ENCODE measurements around the gene DCAF8. TPM values are rescaled to one million over a fixed set of nuclear protein-coding genes. Genes with fewer than 3 reads are reported as not detected.

Gene DCAF8
- total RNA-seq (2021; ENCODE audit: unreplicated experiment) (98.1 TPM), Bru-seq, nascent RNA (percentile 93 among the genes with signal in this experiment), BruChase-seq, experiment 1, labeled RNA remaining after a 6-hour chase (percentile 98 among the genes with signal in this experiment), BruChase-seq, experiment 2, labeled RNA remaining after a 2-hour chase (percentile 99 among the genes with signal in this experiment)
- 79.1 and 82.5 TPM in 2 replicates for polyA plus RNA-seq (2012)
- long read RNA-seq, full-length matches to known transcripts = 23 of 132 reads
- long read RNA-seq, partial matches to known transcripts = 29 of 132 reads
- long read RNA-seq, other reads (novel, unspliced or antisense) = 80 of 132 reads

- Histone ChIP-seq H3K4me3 (replicated peaks in 1 of 2; ENCODE audit: low read depth in 1 of 2, low read length in 2 of 2) (peak within 1 kb of the TSS; percentile 97 to 98), H3K9me2 (ENCODE audit: insufficient read depth) (no peaks in the 10 kb centered on the region), H3K9me3 (ENCODE audit: control insufficient read depth in 1 of 2, insufficient read depth in 1 of 2, low read depth in 1 of 2, low read length in 2 of 2) (no peaks in the 10 kb centered on the region), H3K27me3 (ENCODE audit: insufficient read depth, low read length) (no peaks in the 10 kb centered on the region), H3K27ac (ENCODE audit: low read depth, low read length) (peak within 1 kb of the TSS; percentile 73), H3K4me2 (ENCODE audit: low read length) (peak within 1 kb of the TSS; percentile 80), H3K9ac (ENCODE audit: low read length) (peak within 1 kb of the TSS; percentile 96), H3K4me1 (ENCODE audit: control insufficient read depth in 1 of 2, insufficient read depth in 2 of 2, low read length in 2 of 2) (peaks cover 22 to 30% of the 10 kb centered on the region in 2 experiments), H4K20me1 (ENCODE audit: insufficient read depth) (no peaks in the 10 kb centered on the region; the same call in 1 of the 2 replicates), H2AFZ (ENCODE audit: low read depth, low read length, poor library complexity, severe bottlenecking) (peak within 1 kb of the TSS; percentile 63), H3K36me3 (ENCODE audit: control insufficient read depth in 1 of 2, insufficient read depth in 2 of 2, low read length in 2 of 2) (0 out of 4 replicates have a peak, but pooled peaks cover 0 to 5% of the 10 kb centered on the region in 2 experiments), H3K79me2 (ENCODE audit: insufficient read depth, low read length) (peaks cover 50% of the 10 kb centered on the region)
- ChIA-PET CTCF (interaction anchor here (0.6 to 3.8 kb wide), 7 partner anchors 11 to 184 kb away, joined by 3 to 39 read pairs (median 3); partner anchors contain the start of gene PEX19), RAD21 (ENCODE audit: low non-redundant PET in 1 of 2, low total read pairs in 2 of 2, uncharacterized antibody in 2 of 2, unreplicated experiment in 2 of 2) (no interaction called here), POLR2A (interaction anchor here (0.7 to 1.2 kb wide), 3 partner anchors 10 to 176 kb away, joined by 3 to 8 read pairs (median 5); partner anchors contain the start of gene PEX19)
- peak; percentile 91 for DNase-seq (ENCODE audit: low read depth, low spot score)
- intact Hi-C loops (cut with micrococcal nuclease) = no loop called here
- peak; percentile 96 for ATAC-seq
- BruUV-seq (replicated peaks) = TSS peak; percentile 49
- TF ChIP-seq EZH2phosphoT487 (IDR thresholded peaks at IDR 0.05; ENCODE audit: borderline replicate concordance) (no peak), ELF1 (IDR thresholded peaks at IDR 0.05; ENCODE audit: borderline replicate concordance, low read depth) (no peak), FOSL1 (IDR thresholded peaks at IDR 0.05; ENCODE audit: low read depth) (no peak), EZH2 (IDR thresholded peaks at IDR 0.05) (no peak), SP1 (IDR thresholded peaks at IDR 0.05; ENCODE audit: low read depth) (peak; percentile 59; the same call in 1 of the 2 replicates), SRF (IDR thresholded peaks at IDR 0.05; ENCODE audit: low read depth) (no peak), SIN3A (IDR thresholded peaks at IDR 0.05; ENCODE audit: low read depth) (peak; percentile 59), POLR2A (IDR thresholded peaks at IDR 0.05; ENCODE audit: borderline replicate concordance, extremely low read depth, insufficient read depth, insufficient read length) (peak; percentile 90), POLR2AphosphoS5 (IDR thresholded peaks at IDR 0.05; ENCODE audit: low read depth, low read length) (peak; percentile 94), ZFX (IDR thresholded peaks at IDR 0.05) (peak; percentile 90), JUND (IDR thresholded peaks at IDR 0.05) (no peak), CEBPB (IDR thresholded peaks at IDR 0.05; ENCODE audit: low read depth) (no peak), CTCF (IDR thresholded peaks at IDR 0.05 in 2 of 3, conservative IDR thresholded peaks at IDR 0.05 in 1 of 3; ENCODE audit: borderline replicate concordance in 1 of 3, insufficient read depth in 1 of 3, low read depth in 2 of 3, low read length in 2 of 3) (no peak), ZBTB33 (IDR thresholded peaks at IDR 0.05; ENCODE audit: extremely low read depth, insufficient replicate concordance, low read length) (peak; percentile 93), CBX3 (IDR thresholded peaks at IDR 0.05; ENCODE audit: low read depth) (no peak), YY1 (IDR thresholded peaks at IDR 0.05; ENCODE audit: extremely low read depth, insufficient replicate concordance, low read depth, low read length) (peak; percentile 96), TCF7L2 (IDR thresholded peaks at IDR 0.05; ENCODE audit: borderline replicate concordance, extremely low read depth, insufficient read depth, insufficient read length) (no peak), MAX (IDR thresholded peaks at IDR 0.05) (peak; percentile 73), ATF3 (IDR thresholded peaks at IDR 0.05) (no peak)
These were observed at the start of gene DCAF8 for GRCh38 chr1:160261893-160262794. Gene DCAF8, minus strand, starts transcription at chr1:160262549. Its CDS starts 18,541 bp downstream, at chr1:160244008.
